Spinal cord (tissue), 10 donors: Measurements from ENCODE around the gene SLC23A3. TPM values are rescaled to one million over a fixed set of nuclear protein-coding genes. Genes with fewer than 3 reads are reported as not detected.
A peak's percentile ranks its signal among the peaks of the same experiment; 100 is the strongest.

ENCODE experiments used
- DNase-seq, 6 donors: peaks; one replicate each; pipeline versions ENCODE4 v3.0.0 to v3.0.0-alpha.2; 2013 to 2015; ENCODE audit warnings: low spot score in 6 of 6, low read depth in 4 of 6
- H3K27ac ChIP-seq: one replicate; pipeline ENCODE4 v1.5.1; 2013; ENCODE audit warnings: low read depth, low read length, control low read depth
- H3K27me3 ChIP-seq: one replicate; pipeline ENCODE4 v1.6.1; 2013; ENCODE audit warnings: low read length; ENCODE audit not compliant: control insufficient read depth, insufficient read depth
- H3K36me3 ChIP-seq: one replicate; pipeline ENCODE4 v1.6.1; 2013; ENCODE audit warnings: low read length; ENCODE audit not compliant: control insufficient read depth, insufficient read depth
- H3K4me1 ChIP-seq: one replicate; pipeline ENCODE4 v1.6.1; 2013; ENCODE audit warnings: low read length; ENCODE audit not compliant: control insufficient read depth, insufficient read depth
- H3K4me3 ChIP-seq: one replicate; pipeline ENCODE4 v1.5.1; 2013; ENCODE audit warnings: low read depth, low read length, control low read depth
- H3K9me3 ChIP-seq: one replicate; pipeline ENCODE4 v1.6.1; 2013; ENCODE audit warnings: low read length; ENCODE audit not compliant: control insufficient read depth, insufficient read depth
- WGBS: methylation state at CpG from one replicate; pipeline ENCODE4 v1.1.5; 2013; ENCODE audit warnings: missing lambda C conversion rate; ENCODE audit not compliant: insufficient coverage; 5-methylcytosine and 5-hydroxymethylcytosine counted together
- long read RNA-seq, 4 donors: transcript quantifications; one replicate each; lab custom pipeline, GENCODE V29; 2026
- polyA plus RNA-seq, 2 donors: library from polyadenylated mRNA; unstranded; fragments of 120-200 nt; gene quantifications; one replicate each; pipeline ENCODE4 v1.2.1, GENCODE V29; 2013; ENCODE audit not compliant: insufficient read length in 2 of 2
- total RNA-seq, 2 donors: library from RNA; depleted of rRNA in 1 of 2; stranded (reverse); fragments of 120-200 nt in 1 of 2; fragments of >200 nt in 1 of 2; gene quantifications; one replicate each; pipeline versions ENCODE4 v1.2.3 to v1.2.4, GENCODE V29; 2013 to 2014
- donor health status: healthy.

Gene SLC23A3
- total RNA-seq, result 1 to 10 TPM in 1 of 2 donors, under 1 TPM in 1; 0.69 to 1.7 TPM
- polyA plus RNA-seq, result 1 to 10 TPM in 1 of 2 donors, under 1 TPM in 1; 0.17 to 2.4 TPM
- long read RNA-seq, donor 1, result 0 reads
- long read RNA-seq, donor 2, result 0 reads
- long read RNA-seq, donor 3, result 0 reads
- long read RNA-seq, donor 4, result 0 reads

GRCh38 chr2:219169930-219170654 lies at the start of gene SLC23A3:
TSS of gene SLC23A3 (minus strand) at chr2:219170029. CDS start at chr2:219169984, 45 bp downstream.
- Histone ChIP-seq H3K4me3 (no peak within 1 kb of the TSS), H3K4me1 (no peaks in the 10 kb centered on the region), H3K9me3 (no peaks in the 10 kb centered on the region), H3K36me3 (peaks cover 33% of the 10 kb centered on the region), H3K27ac (no peak within 1 kb of the TSS), H3K27me3 (no peaks in the 10 kb centered on the region)
- no peak for DNase-seq
- WGBS, result 92% methylated on average over 5 of the region's 10 CpGs

DNA sequence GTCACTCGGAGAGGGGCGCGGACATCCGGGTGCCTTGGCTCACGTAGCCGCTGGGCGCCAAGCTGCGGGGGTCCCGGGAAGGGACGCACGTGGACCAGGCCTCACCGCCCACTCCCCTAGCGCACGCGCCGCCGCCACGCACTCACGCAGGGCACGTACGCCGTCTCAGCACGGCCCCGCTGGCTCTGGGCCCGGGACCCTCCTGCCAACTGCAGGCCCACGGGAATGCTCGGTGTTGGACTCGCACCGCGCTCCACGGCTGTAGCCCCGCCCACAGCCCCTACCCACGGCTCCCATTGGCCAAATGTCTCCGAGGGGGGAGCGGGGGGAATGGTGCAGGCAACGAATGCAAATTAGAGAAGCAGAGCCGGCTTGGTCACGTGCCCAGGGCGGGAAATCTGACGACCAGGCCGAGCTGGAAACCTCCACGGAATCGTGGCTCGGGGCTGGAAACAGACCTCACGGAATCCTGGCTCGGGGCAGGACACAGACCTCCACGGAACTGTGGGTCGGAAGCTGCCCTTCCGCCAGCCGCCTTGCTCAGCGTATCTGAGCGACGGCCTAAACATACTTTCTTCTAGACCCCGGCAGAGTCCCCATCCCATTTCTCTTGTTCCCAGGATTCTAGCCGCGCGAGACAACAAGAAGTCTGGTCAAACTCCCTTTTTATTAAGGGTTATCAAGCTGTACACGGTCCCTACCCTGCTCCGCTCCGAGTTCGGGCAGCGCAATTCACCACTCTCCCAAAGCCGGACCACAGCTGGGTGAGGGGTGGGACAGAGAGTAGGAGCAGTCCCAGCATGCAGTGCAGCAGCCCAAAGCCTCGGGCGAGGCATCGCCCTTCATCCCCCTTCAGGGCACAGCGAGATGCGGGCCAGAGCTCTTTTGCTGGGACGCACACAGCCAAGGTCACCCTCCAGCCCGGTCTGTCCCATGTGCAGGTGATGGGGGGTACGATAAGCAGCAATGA lies 49.2 kb upstream of the SLC23A3 start, which contains the start of gene ABCB6:
Gene ABCB6, minus strand, starts transcription at position 227 of the 970 bp plus-strand sequence. CDS start 285 bp downstream, outside the sequence.
- under 1% methylated on average over 61 of the region's 71 CpGs for WGBS
- peak; percentile 90 to 99 (median 96) for DNase-seq
- H3K27ac ChIP-seq, result peak within 1 kb of the TSS; percentile 97
- no peaks in the 10 kb centered on the region for H3K27me3 ChIP-seq
- peak within 1 kb of the TSS; percentile 64 for H3K4me3 ChIP-seq
- H3K9me3 ChIP-seq, result no peaks in the 10 kb centered on the region
- peaks cover 71% of the 10 kb centered on the region for H3K36me3 ChIP-seq
- H3K4me1 ChIP-seq, result peaks cover 51% of the 10 kb centered on the region

- Histone ChIP-seq H3K27ac (peak overlapping the region; percentile 97), H3K4me3 (peak overlapping the region; percentile 64), H3K36me3 (peaks cover 71% of the 10 kb centered on the region), H3K27me3 (no peaks in the 10 kb centered on the region), H3K9me3 (no peaks in the 10 kb centered on the region), H3K4me1 (peaks cover 51% of the 10 kb centered on the region)
- DNase-seq, result peak in 3 of 6 donors; percentile 59 to 67 (median 61)
- under 1% methylated on average over 37 of the region's 37 CpGs for WGBS
Observed at GRCh38 chr2:219218217-219218731, 48.4 kb upstream of the SLC23A3 start.

DNA sequence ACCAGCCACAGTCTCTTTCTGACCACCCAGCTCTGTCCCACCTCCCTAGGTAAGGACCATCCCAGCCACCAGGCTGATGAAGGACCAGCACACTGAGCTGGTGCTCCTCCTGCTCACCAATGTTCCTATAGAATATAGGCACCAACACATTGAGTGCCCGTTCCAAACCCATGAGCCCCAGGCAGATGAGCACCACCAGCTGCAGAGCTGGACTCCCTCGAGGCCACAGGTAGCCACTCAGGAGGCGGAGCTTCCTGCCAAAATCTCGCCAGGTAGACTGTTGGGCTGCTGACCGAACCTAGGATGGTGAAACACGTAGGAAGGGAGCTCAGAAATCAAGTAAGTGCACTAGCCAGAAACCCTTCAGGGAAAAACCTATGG lies 46.7 kb upstream of the SLC23A3 start:
- Histone ChIP-seq H3K36me3 (peaks cover 69% of the 10 kb centered on the region), H3K9me3 (no peaks in the 10 kb centered on the region), H3K4me3 (no peak overlapping the region), H3K27me3 (no peaks in the 10 kb centered on the region), H3K4me1 (peaks cover 51% of the 10 kb centered on the region), H3K27ac (no peak overlapping the region)
- WGBS, result 90% methylated on average over 6 of the region's 6 CpGs
- no peak for DNase-seq

DNA sequence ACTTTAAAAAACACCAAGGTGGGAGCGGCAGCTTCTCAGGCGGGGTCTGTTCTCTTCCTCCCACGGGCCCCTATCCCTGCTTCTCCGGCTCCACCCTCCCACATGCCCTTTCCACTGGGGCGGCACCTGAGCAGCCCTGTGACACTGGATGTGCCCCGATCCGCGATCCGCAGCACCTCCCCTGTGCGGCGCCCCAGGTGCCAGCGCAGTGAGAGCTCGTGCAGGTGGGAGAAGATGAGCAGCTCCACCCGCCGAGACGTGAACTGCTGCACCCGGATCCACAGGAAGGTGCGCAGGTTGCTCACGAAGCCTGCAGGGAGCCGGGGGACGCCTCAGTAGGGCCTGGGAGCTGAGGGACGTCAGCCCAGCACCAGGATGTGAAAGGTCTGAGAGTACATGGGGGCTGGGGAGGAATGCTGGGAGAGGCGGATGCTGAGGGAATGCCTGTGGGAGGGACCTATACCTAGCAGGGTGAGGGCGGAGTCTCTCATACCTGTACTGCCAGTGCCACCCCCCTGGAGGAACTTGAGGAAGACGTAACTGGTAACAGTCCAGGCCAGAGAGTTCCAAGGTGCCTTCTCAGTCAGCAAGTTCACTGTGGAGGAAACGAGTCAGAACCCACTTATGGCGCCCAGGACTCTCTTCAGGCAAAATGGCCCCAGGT lies 46.2 kb upstream of the SLC23A3 start:
- peaks cover 69% of the 10 kb centered on the region for H3K36me3 ChIP-seq
- 94% methylated on average over 27 of the region's 27 CpGs for WGBS
- H3K9me3 ChIP-seq, result no peaks in the 10 kb centered on the region
- no peak overlapping the region for H3K27ac ChIP-seq
- no peak for DNase-seq
- H3K4me1 ChIP-seq, result peaks cover 50% of the 10 kb centered on the region
- no peak overlapping the region for H3K4me3 ChIP-seq
- no peaks in the 10 kb centered on the region for H3K27me3 ChIP-seq

DNA sequence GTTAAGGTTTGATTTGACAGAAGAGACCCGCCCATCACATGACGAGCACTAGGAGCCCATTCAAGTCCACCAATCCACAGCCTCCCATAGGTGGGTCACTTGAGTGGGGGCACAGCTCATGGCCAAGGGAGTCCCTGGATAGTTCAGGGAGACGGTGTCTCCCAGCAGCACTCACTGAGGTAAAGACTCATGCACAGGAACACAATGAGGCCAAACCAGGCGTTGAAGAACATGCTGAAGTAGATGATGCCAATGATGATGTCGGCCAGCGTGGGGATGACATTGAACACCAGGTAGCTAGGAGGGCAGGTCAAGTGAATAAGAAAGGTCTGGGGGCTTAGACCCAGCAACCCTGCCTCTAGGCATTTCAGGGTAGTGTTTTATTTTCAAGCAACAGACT lies 45.0 kb upstream of the SLC23A3 start:
- peaks cover 69% of the 10 kb centered on the region for H3K36me3 ChIP-seq
- WGBS, result 99% methylated on average over 5 of the region's 6 CpGs
- no peak overlapping the region for H3K27ac ChIP-seq
- peaks cover 40% of the 10 kb centered on the region for H3K4me1 ChIP-seq
- no peaks in the 10 kb centered on the region for H3K9me3 ChIP-seq
- no peak overlapping the region for H3K4me3 ChIP-seq
- H3K27me3 ChIP-seq, result no peaks in the 10 kb centered on the region
- DNase-seq, result no peak

DNA sequence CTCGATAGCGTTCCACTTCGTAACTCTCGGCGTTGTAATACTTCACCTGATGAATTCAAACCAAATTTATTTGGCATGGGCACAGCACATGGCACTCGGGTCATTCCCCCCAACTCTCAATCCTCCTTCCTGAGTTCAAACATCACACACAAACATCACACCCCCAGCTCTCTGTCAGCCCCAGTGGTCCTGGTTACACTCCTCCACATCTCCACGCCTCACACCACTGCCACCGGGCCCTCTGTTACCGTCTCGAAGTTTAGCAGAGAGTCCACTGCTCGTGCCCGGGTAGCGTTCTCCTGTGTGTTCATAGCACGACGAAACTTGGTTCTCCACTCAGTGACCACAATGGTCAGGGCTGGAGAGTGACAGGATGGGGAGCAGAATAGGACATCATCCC lies 44.3 kb upstream of the SLC23A3 start:
- Histone ChIP-seq H3K4me3 (no peak overlapping the region), H3K9me3 (no peaks in the 10 kb centered on the region), H3K36me3 (peaks cover 67% of the 10 kb centered on the region), H3K4me1 (peaks cover 33% of the 10 kb centered on the region), H3K27ac (no peak overlapping the region), H3K27me3 (no peaks in the 10 kb centered on the region)
- WGBS, result 98% methylated on average over 10 of the region's 15 CpGs
- no peak for DNase-seq

GRCh38 chr2:219213486-219214071 lies 43.8 kb upstream of the SLC23A3 start:
- Histone ChIP-seq H3K27me3 (no peaks in the 10 kb centered on the region), H3K4me3 (no peak overlapping the region), H3K4me1 (peaks cover 28% of the 10 kb centered on the region), H3K9me3 (no peaks in the 10 kb centered on the region), H3K27ac (no peak overlapping the region), H3K36me3 (peaks cover 72% of the 10 kb centered on the region)
- WGBS, result 93% methylated on average over 10 of the region's 10 CpGs
- no peak for DNase-seq
